H1 (cell line): Measurements from ENCODE around the gene MMS22L. TPM values are rescaled to one million over a fixed set of nuclear protein-coding genes. Genes with fewer than 3 reads are reported as not detected.

Experiments
- CTCF ChIA-PET: fragments of 300-600 bp; sonication (Branson Sonifier 250); formaldehyde crosslinking; loops from one replicate; lab custom pipeline; 2021; ENCODE audit not compliant: partially characterized antibody; lab: Charles Lee
- POLR2A ChIA-PET: fragments of 300-600 bp; sonication (Branson Sonifier 250); formaldehyde crosslinking; loops from one replicate; lab custom pipeline; 2021; ENCODE audit warnings: inconsistent platforms; ENCODE audit not compliant: partially characterized antibody; lab: Charles Lee
- DNase-seq, 2 experiments: peaks; one replicate each; pipeline versions ENCODE4 v3.0.0 to v3.0.0-alpha.2; 2010 to 2022; ENCODE audit warnings: low spot score in 2 of 2, low read depth in 1 of 2, mixed read lengths in 1 of 2
- FAIRE-seq: peaks from 2 replicates; lab custom pipeline; 2011; peaks lifted over from hg19 to GRCh38; lab: Jason Lieb, UNC
- H2AFZ ChIP-seq: 2 replicates; pipeline ENCODE4 v1.8.1; 2012; ENCODE audit warnings: low read length, inconsistent platforms
- H2AK5ac ChIP-seq: 2 replicates; pipeline ENCODE4 v1.6.1; 2013; ENCODE audit warnings: low read depth, low read length
- H2BK120ac ChIP-seq: replicated peaks from 2 replicates; pipeline ENCODE3; 2013; ENCODE audit warnings: low read depth, low read length, inconsistent platforms
- H2BK12ac ChIP-seq: 2 replicates; pipeline ENCODE4 v1.6.1; 2013; ENCODE audit warnings: low read depth, low read length
- H2BK15ac ChIP-seq: 2 replicates; pipeline ENCODE4 v1.6.1; 2013; ENCODE audit warnings: low read length
- H2BK20ac ChIP-seq: 2 replicates; pipeline ENCODE4 v1.6.1; 2013; ENCODE audit warnings: low read length
- H2BK5ac ChIP-seq: 2 replicates; pipeline ENCODE4 v1.6.1; 2013; ENCODE audit warnings: low read depth, low read length
- H3K14ac ChIP-seq: 2 replicates; pipeline ENCODE4 v1.6.1; 2013; ENCODE audit warnings: inconsistent platforms; ENCODE audit not compliant: insufficient read length
- H3K18ac ChIP-seq: 2 replicates; pipeline ENCODE4 v1.6.1; 2013; ENCODE audit warnings: low read length; ENCODE audit errors: extremely low read depth
- H3K23ac ChIP-seq: 2 replicates; pipeline ENCODE4 v1.6.1; 2013; ENCODE audit warnings: inconsistent platforms; ENCODE audit not compliant: insufficient read length
- H3K23me2 ChIP-seq: 2 replicates; pipeline ENCODE4 v1.6.1; 2013; ENCODE audit warnings: low read depth, low read length
- H3K27ac ChIP-seq: 2 replicates; pipeline ENCODE4 v1.6.1; 2011; ENCODE audit warnings: low read depth, low read length, inconsistent platforms
- H3K27me3 ChIP-seq, 4 experiments: replicated peaks in 1 of 4; 1 replicate in 1 of 4; 2 replicates in 3 of 4; pipeline versions ENCODE4 v1.6.1 to v1.8.1; 2011 to 2013; ENCODE audit warnings: low read length in 3 of 4, mild to moderate bottlenecking in 3 of 4, inconsistent platforms in 2 of 4, mixed read lengths in 2 of 4, moderate library complexity in 1 of 4; ENCODE audit not compliant: control insufficient read depth in 3 of 4, insufficient read depth in 3 of 4; ENCODE audit errors: extremely low read depth in 1 of 4
- H3K36me3 ChIP-seq, 4 experiments: 2 replicates each; pipeline versions ENCODE4 v1.6.1 to v1.8.1; 2011 to 2013; ENCODE audit warnings: mild to moderate bottlenecking in 4 of 4, low read length in 3 of 4, moderate library complexity in 2 of 4, control low read depth in 1 of 4, inconsistent platforms in 1 of 4; ENCODE audit not compliant: insufficient read depth in 4 of 4, control insufficient read depth in 2 of 4
- H3K4ac ChIP-seq: replicated peaks from 2 replicates; pipeline ENCODE3; 2013; ENCODE audit warnings: low read length, low read depth, mixed read lengths, inconsistent platforms; ENCODE audit not compliant: insufficient read length
- H3K4me1 ChIP-seq, 4 experiments: replicated peaks in 1 of 4; 1 replicate in 1 of 4; 2 replicates in 3 of 4; pipeline versions ENCODE4 v1.6.1 to v1.8.1; 2011 to 2013; ENCODE audit warnings: low read length in 3 of 4, inconsistent platforms in 2 of 4, mixed read lengths in 1 of 4; ENCODE audit not compliant: insufficient read depth in 4 of 4, control insufficient read depth in 3 of 4
- H3K4me2 ChIP-seq, 2 experiments: 2 replicates each; pipeline versions ENCODE4 v1.6.1 to v1.8.1; 2011 to 2013; ENCODE audit warnings: low read depth in 2 of 2, low read length in 2 of 2, control low read depth in 1 of 2, inconsistent platforms in 1 of 2, mild to moderate bottlenecking in 1 of 2; ENCODE audit not compliant: insufficient read depth in 1 of 2
- H3K4me3 ChIP-seq, 4 experiments: fragments of 200-600, 300-600 bp in 1 of 4; sonication (generic), shearing (Covaris generic), sonication (Bioruptor Twin) in 1 of 4; 2 replicates each; pipeline versions ENCODE4 v1.5.1 to v1.8.1; 2011 to 2016; ENCODE audit warnings: low read length in 4 of 4, low read depth in 3 of 4, control low read depth in 2 of 4, inconsistent platforms in 2 of 4, mild to moderate bottlenecking in 2 of 4, mixed read lengths in 1 of 4, moderate library complexity in 1 of 4; ENCODE audit not compliant: insufficient read depth in 2 of 4; ENCODE audit errors: extremely low read depth in 1 of 4
- H3K56ac ChIP-seq: replicated peaks from 2 replicates; pipeline ENCODE3; 2013; ENCODE audit warnings: low read depth, mild to moderate bottlenecking, mixed read lengths, low read length, inconsistent platforms; ENCODE audit not compliant: insufficient read length
- H3K79me1 ChIP-seq: 2 replicates; pipeline ENCODE4 v1.6.1; 2013; ENCODE audit warnings: low read depth, low read length, control low read depth
- H3K79me2 ChIP-seq, 2 experiments: 2 replicates each; pipeline versions ENCODE4 v1.6.1 to v1.8.1; 2012 to 2013; ENCODE audit warnings: low read length in 2 of 2, mild to moderate bottlenecking in 2 of 2, inconsistent platforms in 1 of 2; ENCODE audit not compliant: insufficient read depth in 2 of 2, control insufficient read depth in 1 of 2
- H3K9ac ChIP-seq, 4 experiments: replicated peaks in 1 of 4; 1 replicate in 1 of 4; 2 replicates in 3 of 4; pipeline versions ENCODE4 v1.6.1 to v1.8.1; 2011 to 2013; ENCODE audit warnings: low read depth in 3 of 4, low read length in 3 of 4, control low read depth in 2 of 4, mild to moderate bottlenecking in 2 of 4, moderate library complexity in 2 of 4, inconsistent platforms in 1 of 4; ENCODE audit errors: extremely low read depth in 1 of 4
- H3K9me3 ChIP-seq, 2 experiments: 2 replicates each; pipeline versions ENCODE4 v1.6.1 to v1.8.1; 2012 to 2013; ENCODE audit warnings: mild to moderate bottlenecking in 2 of 2, moderate library complexity in 2 of 2, control low read depth in 1 of 2, inconsistent platforms in 1 of 2, low read depth in 1 of 2, low read length in 1 of 2, mixed read lengths in 1 of 2; ENCODE audit not compliant: insufficient read depth in 2 of 2
- H4K20me1 ChIP-seq, 2 experiments: replicated peaks in 1 of 2; 2 replicates each; pipeline versions ENCODE3 to v1.8.1; 2011 to 2013; ENCODE audit warnings: inconsistent platforms in 2 of 2, low read length in 2 of 2, mild to moderate bottlenecking in 1 of 2; ENCODE audit not compliant: insufficient read depth in 2 of 2, control insufficient read depth in 1 of 2
- H4K5ac ChIP-seq: 2 replicates; pipeline ENCODE4 v1.6.1; 2013; ENCODE audit warnings: low read length, low read depth, mixed read lengths, inconsistent platforms; ENCODE audit not compliant: insufficient read length
- H4K8ac ChIP-seq: 2 replicates; pipeline ENCODE4 v1.8.0; 2013; ENCODE audit warnings: mild to moderate bottlenecking, moderate library complexity, low read length, inconsistent platforms; ENCODE audit not compliant: insufficient read depth; ENCODE audit errors: extremely low read depth
- H4K91ac ChIP-seq: replicated peaks from 2 replicates; pipeline ENCODE3; 2013; ENCODE audit warnings: low read length, mixed read lengths, inconsistent platforms; ENCODE audit not compliant: insufficient read length
- ASH2L ChIP-seq: fragments of 200-600, 300-600 bp; sonication (generic); IDR thresholded peaks from one replicate; pipeline ENCODE4 v1.7.1; 2017; ENCODE audit warnings: low read length
- CBX5 ChIP-seq: fragments of 300-800, 300-1000 bp; sonication (generic); IDR thresholded peaks from 2 replicates; pipeline ENCODE4 v1.7.1; 2016; ENCODE audit warnings: antibody characterized with exemption, low read length, low read depth
- CHD1 ChIP-seq: IDR thresholded peaks from 2 replicates; pipeline ENCODE4 v1.6.1; 2012; ENCODE audit warnings: low read depth, low read length, improper control_type of control experiment
- CREB1 ChIP-seq: IDR thresholded peaks from 2 replicates; pipeline ENCODE4 v1.6.1; 2012; ENCODE audit warnings: inconsistent platforms
- E2F6 ChIP-seq: IDR thresholded peaks from 2 replicates; pipeline ENCODE4 v1.6.1; 2012; ENCODE audit warnings: inconsistent platforms
- EP300 ChIP-seq, 2 experiments: IDR thresholded peaks; 1 replicate in 1 of 2; 2 replicates in 1 of 2; pipeline ENCODE4 v1.6.1; 2011 to 2012; ENCODE audit warnings: low read depth in 2 of 2, low read length in 2 of 2, mild to moderate bottlenecking in 2 of 2, borderline replicate concordance in 1 of 2, inconsistent platforms in 1 of 2, moderate library complexity in 1 of 2
- GABPA ChIP-seq: IDR thresholded peaks from 2 replicates; pipeline ENCODE4 v1.6.1; 2011; ENCODE audit warnings: mild to moderate bottlenecking, low read length, moderate library complexity, borderline replicate concordance; ENCODE audit not compliant: insufficient read depth
- GTF2F1 ChIP-seq: IDR thresholded peaks from 2 replicates; pipeline ENCODE4 v1.6.1; 2012; ENCODE audit warnings: low read depth, low read length, improper control_type of control experiment, borderline replicate concordance
- JUN ChIP-seq: IDR thresholded peaks from 2 replicates; pipeline ENCODE4 v1.6.1; 2011; ENCODE audit warnings: low read depth, mild to moderate bottlenecking, improper control_type of control experiment, low read length
- MAX ChIP-seq: IDR thresholded peaks from 2 replicates; pipeline ENCODE4 v1.6.1; 2012; ENCODE audit warnings: inconsistent platforms
- POLR2A ChIP-seq, 2 experiments: IDR thresholded peaks; 1 replicate in 1 of 2; 2 replicates in 1 of 2; pipeline ENCODE4 v1.6.1; 2011; ENCODE audit warnings: low read depth in 2 of 2, low read length in 2 of 2, mild to moderate bottlenecking in 2 of 2; ENCODE audit errors: control extremely low read depth in 1 of 2
- SP4 ChIP-seq: IDR thresholded peaks from 2 replicates; pipeline ENCODE4 v1.6.1; 2012; ENCODE audit warnings: low read length, inconsistent platforms
- TEAD4 ChIP-seq: IDR thresholded peaks from 2 replicates; pipeline ENCODE4 v1.6.1; 2012; ENCODE audit warnings: low read depth, low read length, inconsistent platforms, mixed read lengths
- YY1 ChIP-seq: IDR thresholded peaks from 2 replicates; pipeline ENCODE4 v1.6.1; 2011; ENCODE audit warnings: low read depth, mild to moderate bottlenecking, low read length
- polyA plus RNA-seq, 7 experiments: library from polyadenylated mRNA; depleted of rRNA in 3 of 7; stranded (reverse) in 5 of 7; unstranded in 2 of 7; fragments of >200 nt in 5 of 7; fragments of 200-250 nt in 2 of 7; gene quantifications; 1 replicate in 5 of 7; 2 replicates in 1 of 7; 4 replicates in 1 of 7; pipeline versions ENCODE4 v1.2.1 to v1.2.3, GENCODE V29; 2011 to 2013; ENCODE audit warnings: missing spikeins in 2 of 7, mixed read lengths in 2 of 7
- total RNA-seq: library from RNA; stranded (reverse); fragmentation: NEBNext Ultra II Directional; extraction: Animal tissue kit (Norgen Biotek cat#: 25700); gene quantifications from 2 replicates; pipeline ENCODE4 v1.2.1, GENCODE V29; 2021

The MMS22L gene
- total and polyA plus RNA-seq, 2 of the 8 experiments (the other 6 are each of a cell fraction or from before 2014, with no cell fraction given), result 11.1 to 32.6 TPM

GRCh38 chr6:97160280-97160679 lies 122.7 kb downstream of the MMS22L start:
- no peak overlapping the region for H3K4ac ChIP-seq
- no peaks in the 10 kb centered on the region for H4K20me1 ChIP-seq
- H2AFZ ChIP-seq, result no peak overlapping the region
- H2BK12ac ChIP-seq, result no peak overlapping the region
- ChIA-PET CTCF (interaction anchor here (0.6 kb wide), 1 partner anchor 70 kb away, joined by 3 read pairs; no protein-coding TSS in a partner anchor), POLR2A (no interaction called here)
- H4K91ac ChIP-seq, result no peak overlapping the region
- FAIRE-seq, result no peak
- H3K36me3 ChIP-seq, result peaks cover 2 to 35% (median 15%) of the 10 kb centered on the region in 4 experiments; a peak in 7 of 8 replicates
- H3K4me3 ChIP-seq, result no peak overlapping the region
- no peak overlapping the region for H3K14ac ChIP-seq
- no peak overlapping the region for H2BK5ac ChIP-seq
- DNase-seq, result no peak
- H2BK20ac ChIP-seq, result no peak overlapping the region
- no peak overlapping the region for H4K5ac ChIP-seq
- H3K27me3 ChIP-seq, result no peaks in the 10 kb centered on the region
- no peak overlapping the region for H2AK5ac ChIP-seq
- no peaks in the 10 kb centered on the region for H3K4me1 ChIP-seq
- no peak overlapping the region for H4K8ac ChIP-seq
- no peak overlapping the region for H3K18ac ChIP-seq
- no peak overlapping the region for H3K56ac ChIP-seq
- H3K23me2 ChIP-seq, result no peaks in the 10 kb centered on the region
- no peak overlapping the region for H3K27ac ChIP-seq
- no peak overlapping the region for H3K4me2 ChIP-seq
- H2BK15ac ChIP-seq, result no peak overlapping the region
- H2BK120ac ChIP-seq, result no peak overlapping the region
- H3K79me2 ChIP-seq, result no peaks in the 10 kb centered on the region
- H3K9me3 ChIP-seq, result peaks cover 3 to 6% of the 10 kb centered on the region in 2 experiments; a peak in 2 of 4 replicates
- no peak overlapping the region for H3K9ac ChIP-seq
- no peaks in the 10 kb centered on the region for H3K79me1 ChIP-seq
- no peak overlapping the region for H3K23ac ChIP-seq
- TF ChIP-seq EP300 (IDR thresholded peaks at IDR 0.05; ENCODE audit: borderline replicate concordance in 1 of 2, low read depth in 2 of 2, low read length in 2 of 2) (no peak), JUN (no peak), CBX5 (no peak), GTF2F1 (no peak), TEAD4 (no peak), ASH2L (no peak), SP4 (no peak), POLR2A (IDR thresholded peaks at IDR 0.05; ENCODE audit: control extremely low read depth in 1 of 2, low read depth in 2 of 2, low read length in 2 of 2) (no peak), YY1 (no peak), CHD1 (no peak), CREB1 (no peak), MAX (no peak), GABPA (no peak), E2F6 (no peak)
